ENCODE measurements around the gene TRIO. TPM values are rescaled to one million over a fixed set of nuclear protein-coding genes. Genes with fewer than 3 reads are reported as not detected.

Gene TRIO
- total and polyA plus RNA-seq, 10 of the 15 experiments (the other 5 are each of a cell fraction or from before 2014, with no cell fraction given): 5.1 to 96.4 (median 44.6) TPM

DNA sequence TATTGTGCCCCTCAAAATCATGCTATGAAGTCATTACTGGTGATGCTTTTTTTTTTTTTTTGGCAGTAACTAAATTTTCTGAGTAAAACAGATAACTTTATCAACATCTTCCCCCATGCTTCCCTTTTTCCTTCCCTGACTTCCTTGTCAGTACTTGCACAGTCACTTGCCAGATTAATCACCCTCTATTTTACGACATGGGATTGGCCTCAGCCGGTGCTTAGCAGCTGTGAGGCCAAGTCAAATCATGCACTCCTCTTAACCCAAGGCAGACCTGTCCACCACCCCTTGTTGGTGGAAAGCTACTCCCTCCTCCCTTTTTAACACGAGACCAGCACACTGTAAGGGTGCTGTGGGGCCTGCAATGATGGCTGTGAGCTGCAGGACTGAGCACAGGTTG, 320.5 kb downstream of the TRIO start:
- intact Hi-C loops (cut with micrococcal nuclease; ENCODE audit: unreplicated experiment) (no loop called here), in situ Hi-C loops (cut with MboI) (no loop called here)
- no peaks in the 10 kb centered on the region for H3K4me1 ChIP-seq (ENCODE audit: control insufficient read depth, insufficient read depth, low read length)
- BruUV-seq (replicated peaks): no TSS peak
- no peak overlapping the region for H3K27ac ChIP-seq (ENCODE audit: control insufficient read depth, insufficient read depth)
- no peaks in the 10 kb centered on the region for H4K20me1 ChIP-seq (ENCODE audit: control insufficient read depth, insufficient read depth)
- ChIA-PET POLR2A (interaction anchor here (0.7 kb wide), 1 partner anchor 138 kb away, joined by 3 read pairs; no protein-coding TSS in a partner anchor), SMC1A (ENCODE audit: uncharacterized antibody, unreplicated experiment) (interaction anchor here (1.1 kb wide), 1 partner anchor 185 kb away, joined by 4 read pairs; no protein-coding TSS in a partner anchor), CTCF (no interaction called here), RAD21 (ENCODE audit: unreplicated experiment) (no interaction called here)
- TF ChIP-seq ESRRA (IDR thresholded peaks at IDR 0.05; ENCODE audit: low read length) (no peak), MAX (IDR thresholded peaks at IDR 0.05; ENCODE audit: low read depth, low read length) (no peak), SPI1 (IDR thresholded peaks at IDR 0.05; ENCODE audit: borderline replicate concordance, insufficient read depth, low read depth, low read length) (no peak), ZNF24 (IDR thresholded peaks at IDR 0.05) (no peak), USF2 (IDR thresholded peaks at IDR 0.05; ENCODE audit: borderline replicate concordance, low read depth, low read length) (no peak), ZNF384 (IDR thresholded peaks at IDR 0.05; ENCODE audit: borderline replicate concordance, low read depth, low read length) (no peak), TARDBP (IDR thresholded peaks at IDR 0.05; ENCODE audit: borderline replicate concordance) (no peak), SUPT20H (IDR thresholded peaks at IDR 0.05; ENCODE audit: borderline replicate concordance, control insufficient read depth, low read depth, low read length) (no peak), NBN (IDR thresholded peaks at IDR 0.05) (no peak), RAD21 (IDR thresholded peaks at IDR 0.05; ENCODE audit: insufficient read depth, low read depth, low read length) (no peak), SIX5 (IDR thresholded peaks at IDR 0.05; ENCODE audit: low read depth, low read length, severe bottlenecking) (no peak)
- TF ChIP-seq, protein P1, sequence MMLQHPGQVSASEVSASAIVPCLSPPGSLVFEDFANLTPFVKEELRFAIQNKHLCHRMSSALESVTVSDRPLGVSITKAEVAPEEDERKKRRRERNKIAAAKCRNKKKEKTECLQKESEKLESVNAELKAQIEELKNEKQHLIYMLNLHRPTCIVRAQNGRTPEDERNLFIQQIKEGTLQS (IDR thresholded peaks at IDR 0.05; ENCODE audit: borderline replicate concordance, extremely low read depth, low read depth, low read length): no peak
- H2AFZ ChIP-seq (ENCODE audit: control insufficient read depth, low read depth, low read length): no peak overlapping the region
- H3K9ac ChIP-seq (ENCODE audit: control insufficient read depth, insufficient read depth, low read length): no peak overlapping the region
- H3K36me3 ChIP-seq (ENCODE audit: control insufficient read depth in 2 of 2, insufficient read depth in 2 of 2, low read length in 1 of 2): peaks cover 22 to 28% of the 10 kb centered on the region in 2 experiments
- no peak for DNase-seq (ENCODE audit: low read depth, low spot score)
- 86% methylated on average over 3 of the region's 3 CpGs for WGBS (ENCODE audit: insufficient coverage, insufficient replicate concordance, low lambda C conversion rate, missing lambda C conversion rate)
- no peaks in the 10 kb centered on the region for H3K79me2 ChIP-seq (ENCODE audit: control insufficient read depth, insufficient read depth, low read length)
- no peaks in the 10 kb centered on the region for H3K27me3 ChIP-seq (replicated peaks in 1 of 2; ENCODE audit: control insufficient read depth in 2 of 2, insufficient read depth in 2 of 2, low read length in 1 of 2)
- no peak overlapping the region for H3K4me2 ChIP-seq (ENCODE audit: control insufficient read depth, insufficient read depth)
- FAIRE-seq: no peak
- H3K9me3 ChIP-seq (replicated peaks; ENCODE audit: control insufficient read depth, insufficient read depth, low read length): no peaks in the 10 kb centered on the region
- no peak for ATAC-seq
- no peak overlapping the region for H3K4me3 ChIP-seq
